ENCODE measurements around the gene CNR1.
A peak's percentile ranks its signal among the peaks of the same experiment; 100 is the strongest.

Gene CNR1

DNA sequence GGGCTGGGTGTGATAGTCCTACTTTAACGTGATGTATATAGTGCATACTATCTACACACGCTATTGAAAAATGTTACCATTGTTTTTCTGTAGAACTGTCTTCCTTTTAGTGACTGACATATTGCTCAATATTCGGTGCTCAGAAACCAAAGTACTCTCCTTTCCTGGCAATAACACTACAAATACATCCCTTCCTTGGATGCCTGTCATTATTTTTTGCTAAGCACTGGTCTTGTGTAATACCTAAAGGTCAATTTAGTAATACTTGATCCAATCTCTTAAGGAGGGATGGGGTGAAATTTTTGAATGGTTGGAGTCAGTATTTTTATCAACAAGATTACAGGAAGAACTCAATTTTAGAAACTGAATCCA, 23.9 kb downstream of the CNR1 start:
- Histone ChIP-seq H3K4me3 (replicated peaks; ENCODE audit: low read depth, low read length) (peak overlapping the region; percentile 22), H3K36me3 (ENCODE audit: control insufficient read depth, insufficient read depth, low read length) (0 out of 2 replicates have a peak, but pooled peaks cover 2% of the 10 kb centered on the region), H3K27me3 (replicated peaks; ENCODE audit: control insufficient read depth, insufficient read depth, low read length) (no peaks in the 10 kb centered on the region)
- no peak for DNase-seq (ENCODE audit: extremely low read depth, insufficient read length)
- TF ChIP-seq, protein P1, sequence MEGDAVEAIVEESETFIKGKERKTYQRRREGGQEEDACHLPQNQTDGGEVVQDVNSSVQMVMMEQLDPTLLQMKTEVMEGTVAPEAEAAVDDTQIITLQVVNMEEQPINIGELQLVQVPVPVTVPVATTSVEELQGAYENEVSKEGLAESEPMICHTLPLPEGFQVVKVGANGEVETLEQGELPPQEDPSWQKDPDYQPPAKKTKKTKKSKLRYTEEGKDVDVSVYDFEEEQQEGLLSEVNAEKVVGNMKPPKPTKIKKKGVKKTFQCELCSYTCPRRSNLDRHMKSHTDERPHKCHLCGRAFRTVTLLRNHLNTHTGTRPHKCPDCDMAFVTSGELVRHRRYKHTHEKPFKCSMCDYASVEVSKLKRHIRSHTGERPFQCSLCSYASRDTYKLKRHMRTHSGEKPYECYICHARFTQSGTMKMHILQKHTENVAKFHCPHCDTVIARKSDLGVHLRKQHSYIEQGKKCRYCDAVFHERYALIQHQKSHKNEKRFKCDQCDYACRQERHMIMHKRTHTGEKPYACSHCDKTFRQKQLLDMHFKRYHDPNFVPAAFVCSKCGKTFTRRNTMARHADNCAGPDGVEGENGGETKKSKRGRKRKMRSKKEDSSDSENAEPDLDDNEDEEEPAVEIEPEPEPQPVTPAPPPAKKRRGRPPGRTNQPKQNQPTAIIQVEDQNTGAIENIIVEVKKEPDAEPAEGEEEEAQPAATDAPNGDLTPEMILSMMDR (IDR thresholded peaks at IDR 0.05; ENCODE audit: insufficient read depth, low read length, poor library complexity, severe bottlenecking) = no peak

DNA sequence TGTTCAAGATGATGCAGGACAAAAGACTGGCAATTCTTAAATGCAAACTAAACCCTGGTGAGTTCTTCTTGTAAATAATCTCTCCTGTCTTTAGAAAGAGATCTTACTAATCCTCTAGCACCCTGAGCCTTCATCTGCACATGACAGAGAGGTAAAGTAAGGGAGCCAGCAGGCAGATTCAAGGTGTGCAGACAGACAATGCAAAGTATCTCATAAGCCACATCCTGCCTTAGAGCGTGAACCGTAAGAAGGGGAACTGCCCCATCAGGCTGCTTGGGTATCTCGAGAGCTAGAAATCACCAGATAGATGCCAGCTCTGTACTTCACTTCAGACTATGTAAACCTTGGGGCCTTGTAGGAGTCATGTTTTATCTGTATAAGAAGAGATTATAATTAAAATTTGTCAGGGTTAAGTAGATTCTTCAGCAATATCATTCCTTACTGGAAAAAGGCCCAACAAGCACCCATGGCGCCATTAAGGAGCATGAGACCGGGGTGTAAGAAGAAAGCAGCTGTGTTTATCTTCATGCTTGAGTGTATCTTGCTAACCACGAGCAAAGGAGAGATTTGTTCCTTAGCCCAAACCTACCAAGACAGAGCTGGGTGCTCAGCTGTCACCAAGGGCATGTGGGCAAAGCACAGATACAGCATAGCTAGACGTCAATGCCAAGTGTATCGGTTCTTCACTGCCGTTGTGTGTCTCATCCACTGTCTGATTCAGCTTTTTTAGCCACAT, 24.4 kb downstream of the CNR1 start:
- no peaks in the 10 kb centered on the region for H3K27me3 ChIP-seq (replicated peaks; ENCODE audit: control insufficient read depth, insufficient read depth, low read length)
- H3K36me3 ChIP-seq (ENCODE audit: control insufficient read depth, insufficient read depth, low read length) = 0 out of 2 replicates have a peak, but pooled peaks cover 2% of the 10 kb centered on the region
- TF ChIP-seq, protein P1 (IDR thresholded peaks at IDR 0.05; ENCODE audit: insufficient read depth, low read length, poor library complexity, severe bottlenecking) = no peak
- DNase-seq (ENCODE audit: extremely low read depth, insufficient read length) = peak; percentile 68
- H3K4me3 ChIP-seq (replicated peaks; ENCODE audit: low read depth, low read length) = no peak overlapping the region; the same call in none of the 2 replicates

DNA sequence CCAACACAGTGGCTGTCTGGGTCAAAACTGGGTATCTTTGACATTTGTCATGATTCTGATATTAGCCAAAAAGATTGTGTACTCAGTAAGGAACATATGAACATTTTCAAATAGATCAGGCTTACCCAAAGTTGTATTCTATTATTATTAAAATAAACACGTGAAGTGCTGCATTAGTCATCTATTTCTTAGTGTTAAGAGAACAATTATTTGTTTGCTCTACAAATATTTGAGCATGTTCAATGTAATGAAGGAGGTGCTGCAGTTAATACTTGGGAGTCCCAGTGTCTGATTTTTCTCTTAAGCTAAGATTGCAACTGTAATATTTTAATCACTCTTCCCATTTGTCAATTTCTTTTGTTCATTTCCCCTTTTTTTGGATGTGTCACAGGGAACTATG, 28.2 kb downstream of the CNR1 start:
- TF ChIP-seq, protein P1 (IDR thresholded peaks at IDR 0.05; ENCODE audit: insufficient read depth, low read length, poor library complexity, severe bottlenecking) = no peak
- H3K27me3 ChIP-seq (replicated peaks; ENCODE audit: control insufficient read depth, insufficient read depth, low read length) = no peaks in the 10 kb centered on the region
- no peak for DNase-seq (ENCODE audit: extremely low read depth, insufficient read length)
- no peaks in the 10 kb centered on the region for H3K36me3 ChIP-seq (ENCODE audit: control insufficient read depth, insufficient read depth, low read length)
- no peak overlapping the region for H3K4me3 ChIP-seq (replicated peaks; ENCODE audit: low read depth, low read length)

DNA sequence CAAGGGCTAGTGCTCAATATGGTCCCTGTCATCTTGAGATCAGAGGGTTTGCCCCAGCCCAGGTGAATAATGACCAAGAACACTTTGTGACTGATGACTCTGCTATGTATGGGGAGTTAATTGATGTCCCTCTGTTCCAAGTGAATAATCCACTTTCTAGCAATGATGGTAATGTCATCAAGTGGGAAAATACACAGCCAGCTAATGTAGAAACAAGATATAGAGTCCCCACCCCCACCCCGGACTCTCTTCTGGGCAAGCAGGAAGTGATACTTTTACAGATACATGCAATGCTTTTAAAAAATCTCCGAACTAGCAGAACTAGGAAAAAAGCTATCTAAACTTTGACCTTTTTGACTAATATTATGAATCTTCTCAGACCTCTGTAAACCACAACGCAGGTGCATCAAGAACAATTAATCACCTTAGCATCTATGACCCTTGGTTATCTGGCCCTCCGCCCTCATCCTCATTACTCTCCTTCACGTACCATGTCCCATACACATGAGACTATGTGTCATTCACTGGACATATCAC, 30.5 kb downstream of the CNR1 start:
- DNase-seq (ENCODE audit: extremely low read depth, insufficient read length) = peak; percentile 59
- no peak overlapping the region for H3K4me3 ChIP-seq (replicated peaks; ENCODE audit: low read depth, low read length)
- TF ChIP-seq, protein P1 (IDR thresholded peaks at IDR 0.05; ENCODE audit: insufficient read depth, low read length, poor library complexity, severe bottlenecking) = no peak
- H3K36me3 ChIP-seq (ENCODE audit: control insufficient read depth, insufficient read depth, low read length) = no peaks in the 10 kb centered on the region
- H3K27me3 ChIP-seq (replicated peaks; ENCODE audit: control insufficient read depth, insufficient read depth, low read length) = no peaks in the 10 kb centered on the region

DNA sequence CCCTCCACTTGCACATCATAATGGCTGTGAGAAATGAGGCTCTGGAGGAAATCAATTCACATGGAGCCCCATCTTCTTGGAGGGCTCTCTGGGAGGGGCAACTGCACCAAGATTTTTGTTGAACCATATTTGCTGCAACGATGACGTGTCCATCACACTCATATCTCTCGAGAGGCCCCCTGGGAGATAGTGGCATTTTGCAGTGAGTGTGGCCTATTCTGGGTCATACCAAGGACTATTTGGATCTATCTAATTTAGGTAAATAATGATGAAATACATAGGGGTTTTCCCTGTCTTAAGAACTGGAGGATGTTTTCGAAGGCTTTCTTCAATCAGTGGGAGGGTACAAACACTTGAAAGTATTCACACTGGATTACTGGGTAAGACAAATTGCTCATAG, 31.6 kb downstream of the CNR1 start:
- DNase-seq (ENCODE audit: extremely low read depth, insufficient read length) = no peak
- no peak overlapping the region for H3K4me3 ChIP-seq (replicated peaks; ENCODE audit: low read depth, low read length)
- TF ChIP-seq, protein P1 (IDR thresholded peaks at IDR 0.05; ENCODE audit: insufficient read depth, low read length, poor library complexity, severe bottlenecking) = no peak
- H3K27me3 ChIP-seq (replicated peaks; ENCODE audit: control insufficient read depth, insufficient read depth, low read length) = no peaks in the 10 kb centered on the region
- H3K36me3 ChIP-seq (ENCODE audit: control insufficient read depth, insufficient read depth, low read length) = no peaks in the 10 kb centered on the region
